ENCODE results near the gene SWAP70.
A peak's percentile ranks its signal among the peaks of the same experiment; 100 is the strongest.
"Not testable (repeated sequence)": the region's sequence is repeated elsewhere in the genome, so short reads cannot be mapped to it uniquely, and the experiment has no call there.

The SWAP70 gene

DNA sequence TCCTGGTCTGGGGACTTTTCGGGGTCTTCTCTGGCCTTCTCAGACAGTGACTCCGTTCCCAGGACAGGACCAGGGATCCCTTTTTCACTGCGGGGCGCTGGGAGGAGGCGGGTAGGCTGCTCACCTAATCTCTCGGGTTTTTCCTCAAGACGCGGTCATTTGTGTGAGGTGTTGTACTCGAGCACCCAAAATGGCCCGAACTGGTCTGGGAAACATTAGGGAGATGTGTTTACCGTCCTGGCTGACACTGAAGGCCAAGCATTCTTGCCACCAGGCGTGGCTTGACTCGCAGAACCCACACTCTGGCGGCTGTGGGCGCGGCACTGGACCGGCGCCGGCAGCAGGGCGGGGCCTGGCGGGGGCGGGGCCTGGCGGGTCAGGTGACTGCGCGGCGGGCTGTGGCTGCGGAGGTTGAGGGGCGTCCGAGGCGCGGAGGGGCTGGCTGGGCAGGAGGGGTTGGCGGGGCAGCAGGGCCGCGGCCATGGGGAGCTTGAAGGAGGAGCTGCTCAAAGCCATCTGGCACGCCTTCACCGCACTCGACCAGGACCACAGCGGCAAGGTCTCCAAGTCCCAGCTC is at the start of gene SWAP70:
TSS of gene SWAP70 (plus strand) at position 379 of the 577 bp plus-strand sequence. CDS start at position 482, 103 bp downstream.
- peak; percentile 62 for DNase-seq (ENCODE audit: low read depth)

DNA sequence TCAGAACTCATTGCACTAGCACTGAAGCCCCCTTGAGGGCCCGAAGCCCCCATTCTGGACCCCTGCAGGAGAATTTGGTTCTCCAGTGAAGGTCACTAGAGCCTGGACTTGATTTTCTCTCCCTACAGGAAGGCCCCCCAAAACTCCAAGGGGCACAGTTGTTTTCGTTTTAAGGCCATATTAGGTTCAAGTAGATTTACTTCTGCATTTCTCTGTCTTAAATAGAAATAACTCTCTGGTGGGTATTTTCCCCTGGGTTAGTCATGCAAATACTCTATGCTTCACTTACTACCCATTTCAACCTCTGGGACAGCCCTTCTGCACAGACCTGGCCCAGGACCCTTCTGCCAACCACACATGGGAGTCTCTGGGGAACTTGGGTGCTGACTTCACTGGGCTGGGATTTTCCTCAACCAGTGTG is 48.8 kb upstream of the SWAP70 start:
- no peak for DNase-seq (ENCODE audit: low read depth)

DNA sequence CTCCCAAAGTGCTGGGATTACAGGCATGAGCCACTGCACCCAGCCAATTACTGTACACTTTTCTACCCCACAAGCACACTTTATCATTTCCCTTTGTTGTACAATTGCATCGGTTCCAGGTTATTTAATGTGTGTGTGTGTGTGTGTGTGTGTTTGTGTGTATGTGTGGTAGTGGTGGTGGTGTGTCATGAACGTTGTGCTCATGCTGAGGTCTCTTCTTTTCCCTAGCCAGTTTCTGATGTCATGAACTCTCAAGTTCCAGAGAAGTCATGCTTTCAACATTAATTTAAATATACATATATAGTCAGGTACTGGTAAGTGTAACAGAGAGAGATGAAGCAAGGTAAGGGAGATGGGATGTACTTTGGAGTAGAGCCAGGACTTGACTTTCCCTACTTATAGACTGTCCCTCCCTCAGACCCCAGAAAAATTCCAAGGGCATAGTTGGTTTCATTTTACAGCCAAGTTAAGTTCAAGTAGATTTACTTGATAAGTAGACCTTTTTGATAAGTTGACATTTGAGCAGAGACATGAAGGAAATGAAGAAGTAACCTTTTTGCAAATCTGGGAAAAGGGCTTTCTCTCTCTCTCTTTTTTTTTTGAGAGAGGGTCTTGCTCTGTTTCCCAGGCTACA is 47.7 kb upstream of the SWAP70 start:
- DNase-seq (ENCODE audit: low read depth), result no peak

DNA sequence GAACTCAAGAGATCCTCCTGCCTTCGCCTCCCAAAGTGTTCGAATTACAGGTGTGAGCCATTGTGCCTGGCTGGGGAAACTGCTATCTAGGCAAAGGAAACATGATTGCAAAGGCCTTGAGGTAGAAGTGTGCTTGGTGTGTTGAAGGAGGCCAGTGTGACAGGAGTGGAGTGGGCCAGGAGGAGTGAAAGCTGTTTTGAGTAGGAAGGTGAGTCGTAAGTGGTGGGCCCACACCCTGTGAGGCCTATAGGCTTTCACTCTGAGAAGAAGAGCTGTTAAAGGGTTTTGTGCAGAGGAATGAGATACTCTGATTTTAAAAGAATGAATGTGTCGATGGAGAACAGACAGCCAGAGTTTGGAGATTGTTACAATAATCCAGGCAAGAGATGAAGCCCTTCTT is 47.0 kb upstream of the SWAP70 start:
- no peak for DNase-seq (ENCODE audit: low read depth)

DNA sequence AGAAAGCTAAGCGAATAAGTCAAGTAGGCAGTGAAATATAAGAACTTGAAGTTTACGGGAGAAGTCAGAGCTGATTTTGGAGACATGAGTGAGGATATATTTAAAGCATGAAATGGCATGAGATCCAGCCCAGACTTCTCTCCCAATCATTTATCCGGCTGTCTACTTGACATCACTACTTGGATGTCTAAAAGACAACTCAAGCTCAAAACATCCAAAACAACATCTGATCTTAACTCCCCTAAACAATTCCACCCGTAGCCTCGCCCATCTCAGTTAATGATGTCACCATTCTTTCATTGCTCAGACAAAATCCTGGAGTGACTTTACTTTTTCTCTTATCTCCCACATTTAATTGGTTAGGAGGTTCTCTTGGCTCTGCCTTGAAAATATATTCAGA is 45.9 kb upstream of the SWAP70 start:
- DNase-seq (ENCODE audit: low read depth), result no peak

DNA sequence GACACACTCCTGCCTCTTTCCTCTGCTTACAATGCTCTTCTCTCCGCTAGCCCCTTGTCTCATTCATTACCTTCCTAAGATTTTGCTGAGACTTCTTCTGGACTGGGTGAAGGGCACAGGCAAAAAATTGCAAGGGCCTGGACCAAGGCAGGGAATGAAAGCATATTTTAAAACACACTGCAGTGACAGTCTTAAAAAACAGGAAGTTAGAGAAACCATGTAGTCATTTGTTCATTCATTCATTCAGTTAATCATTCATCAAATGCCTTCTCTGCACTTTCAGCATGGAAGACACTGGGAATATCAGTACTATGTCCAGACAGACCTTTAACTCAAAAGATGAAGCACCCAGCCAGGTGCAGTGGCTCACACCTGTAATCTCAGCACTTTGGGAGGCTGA is 44.9 kb upstream of the SWAP70 start:
- no peak for DNase-seq (ENCODE audit: low read depth)

DNA sequence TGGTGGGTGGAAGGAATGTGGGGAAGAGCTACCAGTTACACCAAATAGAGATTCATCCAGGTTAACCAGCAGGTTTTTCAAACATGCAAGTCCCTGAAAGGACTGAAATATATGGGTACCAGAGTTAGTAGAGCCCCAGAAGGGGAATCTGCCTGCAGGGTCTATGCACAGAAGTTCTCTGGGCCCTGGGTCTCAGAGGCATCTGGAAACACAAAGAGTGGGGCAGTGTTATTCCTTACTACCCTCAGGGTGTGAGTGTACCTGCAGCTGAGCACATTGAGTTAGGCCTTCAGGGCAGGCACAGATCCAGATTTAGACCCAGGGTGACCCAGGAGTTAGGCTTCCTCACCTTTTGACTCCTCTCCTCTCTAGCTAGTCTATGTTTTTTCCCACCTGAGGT is 43.9 kb upstream of the SWAP70 start:
- DNase-seq (ENCODE audit: low read depth), result no peak

DNA sequence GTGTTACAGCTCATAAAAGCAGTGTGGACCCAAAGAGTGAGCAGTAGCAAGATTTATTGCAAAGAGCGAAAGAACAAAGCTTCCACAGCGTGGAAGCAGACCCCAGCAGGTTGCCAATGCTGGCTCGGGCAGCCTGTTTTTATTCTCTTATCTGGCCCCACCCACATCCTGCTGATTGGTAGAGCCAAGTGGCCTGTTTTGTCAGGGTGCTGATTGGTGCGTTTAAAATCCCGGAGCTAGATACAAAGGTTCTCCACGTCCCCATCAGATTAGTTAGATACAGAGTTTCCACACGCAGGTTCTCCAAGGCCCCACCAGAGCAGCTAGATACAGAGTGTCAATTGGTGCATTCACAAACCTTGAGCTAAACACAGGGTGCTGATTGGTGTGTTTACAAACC is 41.5 kb upstream of the SWAP70 start:
- DNase-seq (ENCODE audit: low read depth), result not testable (repeated sequence)

DNA sequence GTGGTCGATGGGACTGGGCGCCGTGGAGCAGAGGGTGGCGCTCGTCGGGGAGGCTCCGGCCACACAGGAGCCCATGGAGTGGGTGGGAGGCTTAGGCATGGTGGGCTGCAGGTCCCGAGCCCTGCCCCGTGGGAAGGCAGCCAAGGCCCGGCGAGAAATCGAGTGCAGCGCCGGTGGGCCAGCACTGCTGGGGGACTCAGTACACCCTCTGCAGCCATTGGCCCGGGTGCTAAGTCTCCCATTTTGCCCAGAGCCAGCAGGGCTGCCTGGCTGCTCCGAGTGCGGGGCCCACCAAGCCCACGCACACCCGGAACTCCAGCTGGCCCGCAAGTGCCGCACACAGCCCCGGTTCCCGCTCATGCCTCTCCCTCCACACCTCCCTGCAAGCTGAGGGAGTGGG is 40.8 kb upstream of the SWAP70 start:
- DNase-seq (ENCODE audit: low read depth), result not testable (repeated sequence)

DNA sequence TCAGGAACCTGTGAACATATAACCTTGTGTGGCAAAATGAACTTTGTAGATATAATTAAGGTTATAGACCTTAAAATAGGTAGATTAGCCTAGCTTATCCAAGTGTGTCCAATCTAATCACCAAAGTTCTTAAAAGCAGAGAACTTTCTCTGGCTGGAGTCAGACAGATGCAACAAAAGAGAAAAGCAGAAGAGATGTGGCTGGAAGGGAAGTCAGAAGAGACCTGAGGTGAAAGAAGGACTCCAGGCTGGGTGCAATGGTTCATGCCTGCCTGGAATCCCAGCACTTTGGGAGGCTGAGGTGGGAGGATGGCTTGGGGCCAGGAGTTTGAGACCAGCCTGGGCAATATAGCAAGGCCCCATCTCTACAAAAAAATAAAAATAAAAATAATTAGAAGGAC is 39.4 kb upstream of the SWAP70 start:
- no peak for DNase-seq (ENCODE audit: low read depth)

DNA sequence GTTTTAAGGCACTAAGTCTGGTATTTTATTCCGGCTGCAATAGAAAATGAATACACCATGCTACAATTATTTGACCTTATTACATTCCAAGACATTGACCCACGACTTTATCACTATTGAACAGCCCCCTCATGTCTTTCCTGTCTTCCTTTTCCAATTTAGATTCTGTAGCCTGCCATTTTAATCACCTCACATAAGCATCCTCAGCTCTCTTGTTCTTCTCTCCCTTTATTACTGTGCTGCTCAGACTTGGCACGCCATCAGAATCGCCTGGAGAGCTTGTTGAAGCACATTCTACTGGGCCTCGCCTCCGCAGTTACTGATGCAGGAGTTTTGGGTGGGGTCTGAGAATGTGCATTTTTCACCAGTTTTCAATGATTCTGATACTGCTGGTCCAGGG is 38.7 kb upstream of the SWAP70 start:
- no peak for DNase-seq (ENCODE audit: low read depth)

DNA sequence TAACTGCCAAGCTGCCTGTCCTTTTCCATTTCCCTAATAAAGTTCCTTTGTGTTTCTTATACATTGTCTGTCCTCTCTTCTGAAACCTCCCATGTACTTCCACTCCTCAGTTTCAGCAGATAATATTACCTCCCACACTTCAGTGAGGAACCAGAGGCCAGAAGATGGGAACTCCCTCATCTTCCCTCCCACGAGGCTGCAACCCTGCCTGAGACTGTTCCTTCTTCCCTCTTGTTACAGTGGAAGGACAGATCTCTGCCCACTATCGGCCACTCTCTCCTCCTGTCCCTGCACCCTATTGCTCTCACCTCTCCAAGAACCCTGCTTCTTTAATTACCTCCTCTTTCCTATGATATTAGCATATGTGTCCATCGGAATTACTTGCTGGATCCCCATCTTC is 38.1 kb upstream of the SWAP70 start:
- no peak for DNase-seq (ENCODE audit: low read depth)

DNA sequence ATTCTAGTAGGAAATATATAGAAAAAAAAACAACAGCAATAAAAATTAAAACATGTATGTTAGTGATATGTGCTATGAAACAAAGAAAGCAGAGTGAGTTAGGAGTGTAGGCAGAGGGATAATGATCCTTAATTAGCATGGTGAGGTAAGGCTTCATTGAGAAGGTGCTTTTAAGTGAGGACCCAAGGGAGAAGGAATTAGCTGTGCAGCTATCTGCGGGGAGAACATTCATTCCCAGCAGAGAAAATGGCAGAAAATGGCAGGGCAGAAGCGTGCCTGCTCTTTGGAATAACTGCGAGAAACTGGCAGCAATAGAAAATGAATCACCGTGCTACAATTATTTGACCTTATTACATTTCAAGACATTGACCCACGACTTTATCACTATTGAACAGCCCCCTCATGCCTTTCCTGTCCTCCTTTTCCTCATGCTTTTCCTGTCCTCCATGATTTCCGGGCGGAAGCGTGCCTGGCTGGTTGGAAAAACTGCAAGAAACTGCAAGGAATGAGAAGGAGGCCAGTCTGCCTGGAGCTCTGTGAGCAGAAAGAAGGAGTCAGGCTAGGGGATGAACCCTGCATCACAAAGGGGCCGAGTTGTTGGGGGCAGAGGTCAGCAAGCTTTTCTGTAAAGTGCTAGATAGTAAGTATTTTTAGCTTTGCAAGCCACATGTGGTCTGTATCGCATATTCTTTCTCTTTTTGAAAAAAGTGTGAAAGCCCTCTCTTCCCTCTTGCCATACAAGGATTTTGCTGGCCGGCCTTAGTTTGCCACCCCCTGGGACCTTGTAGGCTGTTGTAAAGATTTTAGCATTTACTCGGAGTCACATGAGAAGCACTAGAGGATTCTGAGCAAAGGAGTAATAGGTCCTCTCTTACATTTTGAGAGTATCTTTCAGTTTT is 37.1 kb upstream of the SWAP70 start:
- no peak for DNase-seq (ENCODE audit: low read depth)

DNA sequence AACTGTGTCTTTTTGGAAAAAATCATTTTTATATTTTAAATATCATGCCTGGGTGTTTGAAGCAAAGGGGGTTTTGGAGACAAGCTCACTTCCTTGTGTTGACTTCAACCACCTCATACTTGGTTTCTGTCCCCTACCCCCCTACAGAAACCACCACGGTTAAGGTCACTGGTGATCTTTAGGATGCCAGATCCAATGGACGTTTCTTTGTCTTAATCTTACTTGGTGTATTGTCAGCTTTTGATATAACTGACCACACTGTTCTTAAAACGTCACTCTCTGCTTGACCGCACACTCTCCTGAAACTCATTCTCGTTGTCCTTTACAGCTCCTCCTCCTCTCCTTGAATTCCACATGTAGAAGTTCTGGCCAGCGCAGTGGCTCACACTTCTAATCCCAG is 34.8 kb upstream of the SWAP70 start:
- no peak for DNase-seq (ENCODE audit: low read depth)

DNA sequence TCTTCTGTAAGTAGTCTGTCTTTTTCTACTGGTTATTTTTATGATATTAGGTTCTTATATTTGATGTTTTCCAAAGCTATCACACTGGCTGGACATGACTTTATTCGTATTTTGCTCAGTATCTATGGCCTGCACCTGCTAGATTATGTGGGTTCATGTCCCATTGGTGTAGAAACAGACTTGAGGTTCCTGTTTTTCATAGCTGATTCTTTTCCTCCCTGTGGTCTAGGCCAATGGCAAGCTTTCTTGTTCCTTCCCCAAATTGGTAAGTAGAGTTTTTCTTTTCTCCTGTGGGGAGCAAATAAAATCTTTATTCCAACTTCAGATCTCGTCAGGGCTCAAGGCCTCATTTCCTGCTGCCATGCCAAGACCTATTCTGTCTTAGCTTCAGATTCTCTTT is 30.2 kb upstream of the SWAP70 start:
- DNase-seq (ENCODE audit: low read depth), result no peak

DNA sequence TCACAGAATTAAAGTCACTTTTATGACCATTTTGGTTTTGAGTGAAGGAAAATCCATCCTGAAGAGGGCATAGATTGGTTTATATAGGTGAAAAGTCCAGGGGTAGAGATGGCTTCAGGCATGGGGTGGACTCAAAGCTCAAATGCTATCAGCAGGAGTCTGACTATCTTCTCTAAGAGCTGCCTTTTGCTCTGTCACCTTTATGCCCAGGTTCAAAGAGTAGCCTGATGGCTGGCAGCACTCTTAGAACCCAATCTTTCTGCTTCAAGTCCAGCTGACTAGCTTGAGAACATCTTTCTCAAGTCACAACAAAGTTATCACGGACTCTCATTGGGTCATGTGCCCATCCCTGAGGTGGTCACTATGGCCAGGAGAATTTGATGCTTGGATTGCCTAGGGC is 27.2 kb upstream of the SWAP70 start:
- no peak for DNase-seq (ENCODE audit: low read depth)

DNA sequence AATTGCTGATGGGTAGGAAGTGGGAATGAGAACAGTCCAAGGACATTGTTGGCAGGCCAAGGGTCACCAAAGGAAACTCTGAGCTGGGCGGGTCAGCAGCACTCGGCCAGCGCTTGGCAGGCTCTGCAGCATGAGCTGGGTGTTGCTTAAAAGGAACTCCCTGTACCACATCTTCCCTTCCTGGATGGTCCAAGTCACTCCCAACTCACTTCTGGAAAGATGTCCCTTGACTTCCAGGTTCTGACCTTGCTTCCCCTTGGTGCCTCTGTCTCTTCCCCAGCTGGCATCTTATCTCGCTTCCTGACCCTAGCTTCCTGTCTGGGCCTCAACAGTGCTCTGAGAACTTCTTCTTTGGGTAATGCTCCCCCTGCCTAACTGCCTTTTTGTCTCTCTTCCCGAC is 24.8 kb upstream of the SWAP70 start:
- no peak for DNase-seq (ENCODE audit: low read depth)

DNA sequence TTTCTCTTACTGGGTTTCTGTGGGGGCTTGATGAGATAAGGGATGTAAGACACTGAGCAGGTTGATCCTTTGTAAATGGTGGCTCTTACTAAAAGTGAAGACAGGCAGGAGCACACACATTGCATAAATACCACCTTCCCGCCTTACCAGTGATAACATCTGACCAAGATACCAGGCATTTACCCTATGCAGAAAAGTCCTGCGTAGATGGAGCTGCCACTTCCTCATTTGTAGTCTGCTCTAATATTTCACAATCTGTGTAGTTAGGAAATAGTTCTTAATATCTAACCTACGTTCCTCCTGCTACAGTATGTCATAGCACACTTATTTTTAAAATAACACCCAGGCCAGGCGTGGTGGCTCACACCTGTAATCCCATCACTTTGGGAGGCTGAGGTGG is 23.9 kb upstream of the SWAP70 start:
- no peak for DNase-seq (ENCODE audit: low read depth)

DNA sequence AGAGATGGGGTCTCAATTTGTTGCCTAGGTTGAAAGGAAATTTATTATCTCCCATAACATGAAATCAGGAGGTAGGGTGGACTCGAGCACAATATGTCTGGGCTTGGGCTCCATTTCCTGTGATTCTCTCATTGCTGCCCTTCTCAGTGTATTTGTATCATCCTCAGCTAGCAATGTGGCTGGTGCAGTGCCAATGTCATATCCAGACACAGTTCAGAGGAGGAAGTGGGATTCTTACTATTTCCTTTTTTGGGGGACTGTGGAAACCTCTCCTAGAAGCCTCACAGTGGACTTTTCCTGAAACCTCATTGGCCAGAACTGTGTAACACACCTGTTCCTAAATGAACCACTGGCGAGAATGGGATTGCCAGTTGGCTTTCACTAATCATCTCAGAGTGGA is 21.0 kb upstream of the SWAP70 start:
- no peak for DNase-seq (ENCODE audit: low read depth)

DNA sequence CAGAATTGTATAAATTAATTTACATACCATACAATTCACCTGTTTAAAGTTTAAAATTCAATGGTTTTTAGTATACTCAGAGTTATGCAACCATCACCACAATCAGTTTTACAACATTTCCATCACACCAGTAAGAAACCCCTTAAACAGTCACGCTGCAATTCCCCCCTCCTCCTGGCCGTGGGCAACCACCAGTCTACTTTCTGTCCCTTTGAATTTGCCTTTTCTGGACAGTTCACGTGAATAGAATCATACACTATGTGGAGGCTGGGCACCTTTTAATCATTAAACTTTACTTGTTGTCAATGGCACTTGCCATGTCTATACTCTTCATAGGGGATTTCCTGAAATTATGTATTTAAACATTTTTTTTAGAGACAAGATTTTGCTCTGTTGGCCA is 20.1 kb upstream of the SWAP70 start:
- DNase-seq (ENCODE audit: low read depth), result no peak

DNA sequence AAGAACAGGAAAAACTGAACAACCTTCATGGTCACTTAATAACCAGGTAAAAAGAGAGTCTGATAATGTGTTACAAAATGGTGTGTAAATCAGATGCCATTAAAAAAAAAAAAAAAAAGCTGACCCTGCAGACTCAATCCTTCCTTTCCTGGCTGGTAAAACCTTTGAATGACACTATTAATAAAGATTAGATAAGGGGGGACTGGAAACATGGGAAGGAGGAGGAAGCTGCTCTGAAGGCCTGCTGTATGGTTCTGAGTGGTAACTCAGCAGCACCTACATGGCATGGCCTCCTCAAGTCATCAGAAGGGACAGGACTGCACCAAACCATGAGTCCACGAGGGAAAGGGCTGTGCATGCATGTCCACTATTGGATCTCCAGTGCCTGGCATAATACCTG is 18.0 kb upstream of the SWAP70 start:
- DNase-seq (ENCODE audit: low read depth), result no peak

DNA sequence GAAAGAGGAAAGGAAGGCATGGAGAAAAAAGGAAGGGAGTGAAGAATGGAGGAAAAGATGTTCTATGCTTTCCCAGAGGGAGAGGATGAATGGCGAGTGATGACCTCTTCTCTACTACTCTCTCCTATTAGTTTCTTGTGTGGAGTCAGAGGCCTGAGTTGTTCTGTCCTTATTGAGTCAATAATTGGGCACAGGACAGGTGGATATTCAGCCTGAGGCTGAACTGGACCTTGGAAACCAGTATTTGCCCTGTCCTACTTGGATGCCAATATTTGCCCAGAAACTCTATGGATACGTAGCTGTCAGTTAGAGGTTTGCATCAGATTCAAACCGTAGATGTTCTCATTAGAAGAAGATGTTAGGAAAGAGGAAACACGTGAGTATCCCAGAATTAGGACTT is 17.6 kb upstream of the SWAP70 start:
- DNase-seq (ENCODE audit: low read depth), result no peak

DNA sequence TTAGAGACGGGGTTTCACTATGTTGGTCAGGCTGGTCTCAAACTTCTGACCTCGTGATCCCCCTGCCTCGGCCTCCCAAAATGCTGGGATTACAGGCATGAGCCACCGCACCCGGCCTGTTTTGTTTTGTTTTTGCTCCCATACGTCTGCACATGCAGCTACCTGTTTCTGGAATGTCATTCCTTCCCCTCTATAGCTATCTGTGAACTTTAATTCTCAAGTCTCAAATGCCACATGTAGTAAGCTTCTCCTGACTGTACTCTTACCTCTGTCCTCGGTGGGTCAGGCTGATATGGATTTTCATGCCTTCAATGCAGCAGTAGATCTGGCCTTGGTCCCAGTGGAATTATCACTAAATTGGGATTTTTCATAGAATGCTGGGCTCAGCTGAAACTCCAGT is 12.4 kb upstream of the SWAP70 start:
- DNase-seq (ENCODE audit: low read depth), result no peak

All from stimulated activated CD4-positive, alpha-beta T cell treated with anti-CD3 and anti-CD28 coated beads, Interleukin-2, amount 100 ng/mL, for 4 hours (primary cell).